Measurements from ENCODE around the gene PSD2. TPM values are rescaled to one million over a fixed set of nuclear protein-coding genes. Genes with fewer than 3 reads are reported as not detected.

Gene PSD2
- total RNA-seq, 6 experiments from 2014 or later: 0.04 to 0.07 (median 0.07) TPM; not detected in 3

DNA sequence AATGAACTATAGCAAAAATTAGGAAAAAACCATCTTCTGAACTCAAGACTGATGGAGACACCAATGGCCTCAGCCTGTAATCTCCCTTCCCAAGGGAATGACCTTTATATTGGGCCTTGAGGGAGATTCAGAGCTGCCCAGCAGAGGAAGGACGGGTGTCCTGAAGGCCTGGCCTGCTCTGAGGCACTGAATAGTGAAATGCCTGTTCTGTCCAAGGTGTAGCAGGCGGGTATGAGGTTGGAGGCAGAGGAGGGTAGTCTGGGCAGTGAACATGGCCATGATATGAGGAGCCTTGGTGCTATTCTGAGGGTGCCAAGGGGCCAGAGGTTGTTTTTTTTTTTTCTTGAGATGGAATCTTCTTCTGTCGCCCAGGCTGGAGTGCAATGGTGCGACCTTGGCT lies 25.0 kb downstream of the PSD2 start:
- Histone ChIP-seq H3K9me3 (no peaks in the 10 kb centered on the region), H3K36me3 (no peaks in the 10 kb centered on the region), H3K27me3 (no peaks in the 10 kb centered on the region), H3K4me1 (no peaks in the 10 kb centered on the region), H3K4me3 (no peak overlapping the region), H3K27ac (no peak overlapping the region)
- no peak for DNase-seq
- no peak for ATAC-seq
- intact Hi-C loops (cut with DNase I): no loop called here
- WGBS (ENCODE audit: insufficient coverage, low coverage, low lambda C conversion rate, missing lambda C conversion rate): 67% methylated on average over 4 of the region's 4 CpGs
- TF ChIP-seq, protein P1, sequence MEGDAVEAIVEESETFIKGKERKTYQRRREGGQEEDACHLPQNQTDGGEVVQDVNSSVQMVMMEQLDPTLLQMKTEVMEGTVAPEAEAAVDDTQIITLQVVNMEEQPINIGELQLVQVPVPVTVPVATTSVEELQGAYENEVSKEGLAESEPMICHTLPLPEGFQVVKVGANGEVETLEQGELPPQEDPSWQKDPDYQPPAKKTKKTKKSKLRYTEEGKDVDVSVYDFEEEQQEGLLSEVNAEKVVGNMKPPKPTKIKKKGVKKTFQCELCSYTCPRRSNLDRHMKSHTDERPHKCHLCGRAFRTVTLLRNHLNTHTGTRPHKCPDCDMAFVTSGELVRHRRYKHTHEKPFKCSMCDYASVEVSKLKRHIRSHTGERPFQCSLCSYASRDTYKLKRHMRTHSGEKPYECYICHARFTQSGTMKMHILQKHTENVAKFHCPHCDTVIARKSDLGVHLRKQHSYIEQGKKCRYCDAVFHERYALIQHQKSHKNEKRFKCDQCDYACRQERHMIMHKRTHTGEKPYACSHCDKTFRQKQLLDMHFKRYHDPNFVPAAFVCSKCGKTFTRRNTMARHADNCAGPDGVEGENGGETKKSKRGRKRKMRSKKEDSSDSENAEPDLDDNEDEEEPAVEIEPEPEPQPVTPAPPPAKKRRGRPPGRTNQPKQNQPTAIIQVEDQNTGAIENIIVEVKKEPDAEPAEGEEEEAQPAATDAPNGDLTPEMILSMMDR (IDR thresholded peaks at IDR 0.05): no peak
- no peak for TF ChIP-seq POLR2A (IDR thresholded peaks at IDR 0.05)

DNA sequence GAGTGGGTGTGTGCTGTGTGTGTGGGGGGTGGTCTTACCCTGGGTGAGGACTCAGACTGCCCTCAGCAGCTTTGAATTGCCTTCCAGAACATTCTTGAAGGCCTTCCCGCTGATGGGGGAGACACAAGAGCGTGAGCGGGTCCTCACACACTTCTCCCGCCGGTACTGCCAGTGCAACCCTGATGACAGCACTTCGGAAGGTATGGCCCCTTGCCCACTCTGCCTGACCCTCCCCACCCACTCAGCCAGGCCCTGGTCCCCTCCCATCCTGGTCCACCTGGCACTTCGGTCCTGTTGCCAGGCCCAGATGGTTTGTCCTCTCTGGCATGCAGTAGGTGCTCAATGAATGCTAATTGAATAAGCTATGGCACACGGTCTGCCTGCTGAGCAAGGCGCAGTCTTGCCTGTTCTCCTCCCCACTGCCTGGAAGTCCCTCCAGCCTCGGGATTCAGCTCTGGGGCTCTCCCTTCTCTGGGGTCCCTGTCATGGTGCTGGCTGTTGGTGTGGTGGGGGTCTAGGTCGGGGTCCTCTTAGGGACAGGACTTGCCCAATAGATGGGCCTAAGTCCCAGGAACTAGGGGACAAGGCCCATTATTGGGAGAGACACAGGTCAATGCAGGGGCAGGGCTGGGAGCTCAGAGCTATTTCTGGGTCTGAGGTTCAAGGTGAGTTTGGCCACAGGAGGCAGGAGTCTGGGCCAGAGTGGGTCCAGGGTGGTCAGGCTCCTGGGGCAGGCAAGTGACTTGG lies 26.4 kb downstream of the PSD2 start:
- 70% methylated on average over 3 of the region's 11 CpGs for WGBS (ENCODE audit: insufficient coverage, low coverage, low lambda C conversion rate, missing lambda C conversion rate)
- Histone ChIP-seq H3K27me3 (no peaks in the 10 kb centered on the region), H3K4me3 (no peak overlapping the region), H3K4me1 (no peaks in the 10 kb centered on the region), H3K27ac (no peak overlapping the region), H3K36me3 (no peaks in the 10 kb centered on the region), H3K9me3 (no peaks in the 10 kb centered on the region)
- ATAC-seq (no peak), DNase-seq (no peak)
- intact Hi-C loops (cut with DNase I): no loop called here
- TF ChIP-seq, protein P1 (IDR thresholded peaks at IDR 0.05): no peak
- no peak for TF ChIP-seq POLR2A (IDR thresholded peaks at IDR 0.05)

DNA sequence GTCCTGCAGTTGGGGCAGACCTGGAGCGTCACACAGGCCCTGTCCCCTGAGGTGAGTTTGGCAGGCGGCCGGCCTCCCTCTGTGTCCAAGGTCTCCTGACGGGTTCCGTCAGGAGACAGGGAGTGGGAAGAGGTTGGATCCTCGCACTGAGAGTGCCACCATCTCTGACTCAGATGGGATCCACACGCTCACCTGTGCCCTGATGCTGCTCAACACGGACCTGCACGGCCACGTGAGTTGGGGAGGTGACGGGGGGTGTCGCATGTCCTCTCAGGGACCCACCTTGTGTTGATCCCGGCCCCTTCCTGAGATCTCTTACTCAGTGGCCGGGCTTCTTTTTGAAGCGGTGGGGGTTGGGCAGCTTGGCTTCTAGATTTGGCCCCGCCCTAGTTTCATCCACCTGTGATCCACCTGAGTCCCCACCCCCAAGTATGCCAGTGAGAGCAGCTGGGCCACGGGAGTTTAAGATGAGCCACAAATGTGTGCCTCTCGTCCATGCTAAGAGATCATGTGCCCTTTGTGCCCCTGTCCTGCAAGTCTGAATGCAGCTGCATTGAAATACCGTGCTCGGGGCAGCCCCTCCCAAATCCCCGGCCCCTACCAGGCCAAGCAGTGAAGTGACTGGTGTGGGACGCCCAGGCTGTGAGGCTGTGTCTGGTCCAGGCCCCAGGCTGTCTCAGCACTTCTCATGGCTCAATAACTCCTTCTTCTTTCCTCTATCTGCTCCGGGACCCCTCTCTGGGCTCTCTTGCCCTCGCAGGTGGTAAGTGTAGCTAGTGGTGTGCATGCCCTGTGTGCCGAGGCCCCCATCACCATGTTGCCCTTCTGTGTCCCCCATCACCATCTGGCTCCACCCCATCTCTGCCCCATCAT lies 27.2 kb downstream of the PSD2 start:
- Histone ChIP-seq H3K9me3 (no peaks in the 10 kb centered on the region), H3K4me3 (no peak overlapping the region), H3K27me3 (no peaks in the 10 kb centered on the region), H3K27ac (no peak overlapping the region), H3K4me1 (no peaks in the 10 kb centered on the region), H3K36me3 (no peaks in the 10 kb centered on the region)
- no peak for ATAC-seq
- TF ChIP-seq POLR2A (IDR thresholded peaks at IDR 0.05): no peak
- TF ChIP-seq, protein P1 (IDR thresholded peaks at IDR 0.05): no peak
- DNase-seq: no peak
- 81% methylated on average over 4 of the region's 25 CpGs for WGBS (ENCODE audit: insufficient coverage, low coverage, low lambda C conversion rate, missing lambda C conversion rate)
- intact Hi-C loops (cut with DNase I): no loop called here

DNA sequence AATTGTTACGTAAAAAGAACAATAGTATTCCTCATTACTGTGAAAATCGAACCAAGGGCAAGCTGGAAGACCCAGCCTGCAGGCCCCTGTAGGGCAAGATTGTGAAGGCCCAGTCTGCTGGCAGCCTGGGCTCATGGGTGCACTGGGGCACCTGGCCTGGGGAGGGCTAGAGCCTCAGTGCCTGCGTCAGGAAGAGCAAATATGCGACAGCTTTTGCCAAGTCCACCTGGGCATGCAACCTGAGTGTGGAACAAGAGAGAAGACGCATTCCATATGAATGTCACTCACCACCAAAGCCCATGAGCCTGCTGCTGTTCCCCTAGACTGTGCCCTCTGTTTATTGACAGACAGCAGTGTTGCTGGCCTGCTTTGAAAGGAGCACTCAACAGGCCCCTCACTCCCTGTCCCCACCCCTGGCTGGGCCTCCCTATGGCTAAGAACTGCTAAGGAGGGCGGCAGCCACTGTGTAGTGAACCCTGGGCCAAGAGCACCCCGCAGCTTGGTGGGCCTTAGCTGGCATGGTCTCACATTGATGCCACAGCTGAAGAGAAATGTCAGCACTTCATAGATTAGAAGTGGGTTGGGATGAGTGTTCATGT lies 28.2 kb downstream of the PSD2 start:
- DNase-seq (no peak), ATAC-seq (no peak)
- intact Hi-C loops (cut with DNase I): no loop called here
- Histone ChIP-seq H3K27me3 (no peaks in the 10 kb centered on the region), H3K27ac (no peak overlapping the region), H3K4me1 (no peaks in the 10 kb centered on the region), H3K4me3 (no peak overlapping the region), H3K36me3 (no peaks in the 10 kb centered on the region), H3K9me3 (no peaks in the 10 kb centered on the region)
- TF ChIP-seq, protein P1 (IDR thresholded peaks at IDR 0.05): no peak
- no peak for TF ChIP-seq POLR2A (IDR thresholded peaks at IDR 0.05)
- WGBS (ENCODE audit: insufficient coverage, low coverage, low lambda C conversion rate, missing lambda C conversion rate): 67% methylated on average over 3 of the region's 7 CpGs

Data from right lobe of liver (tissue), 6 donors.